Left renal pelvis (tissue), 4 donors: Measurements from ENCODE around the gene PTPRB. TPM values are rescaled to one million over a fixed set of nuclear protein-coding genes. Genes with fewer than 3 reads are reported as not detected.
A peak's percentile ranks its signal among the peaks of the same experiment; 100 is the strongest.

Experiments used
- DNase-seq, 4 donors: peaks; one replicate each; pipeline ENCODE4 v3.0.0-alpha.2; 2013; ENCODE audit warnings: low read depth in 4 of 4, low spot score in 3 of 4
- polyA plus RNA-seq, 4 donors: library from polyadenylated mRNA; unstranded; fragments of 120-200 nt; gene quantifications; one replicate each; pipeline ENCODE4 v1.2.1, GENCODE V29; 2013; ENCODE audit not compliant: insufficient read length in 4 of 4

The PTPRB gene
- polyA plus RNA-seq, 4 donors, result 7.5 to 20.9 (median 16.5) TPM

DNA sequence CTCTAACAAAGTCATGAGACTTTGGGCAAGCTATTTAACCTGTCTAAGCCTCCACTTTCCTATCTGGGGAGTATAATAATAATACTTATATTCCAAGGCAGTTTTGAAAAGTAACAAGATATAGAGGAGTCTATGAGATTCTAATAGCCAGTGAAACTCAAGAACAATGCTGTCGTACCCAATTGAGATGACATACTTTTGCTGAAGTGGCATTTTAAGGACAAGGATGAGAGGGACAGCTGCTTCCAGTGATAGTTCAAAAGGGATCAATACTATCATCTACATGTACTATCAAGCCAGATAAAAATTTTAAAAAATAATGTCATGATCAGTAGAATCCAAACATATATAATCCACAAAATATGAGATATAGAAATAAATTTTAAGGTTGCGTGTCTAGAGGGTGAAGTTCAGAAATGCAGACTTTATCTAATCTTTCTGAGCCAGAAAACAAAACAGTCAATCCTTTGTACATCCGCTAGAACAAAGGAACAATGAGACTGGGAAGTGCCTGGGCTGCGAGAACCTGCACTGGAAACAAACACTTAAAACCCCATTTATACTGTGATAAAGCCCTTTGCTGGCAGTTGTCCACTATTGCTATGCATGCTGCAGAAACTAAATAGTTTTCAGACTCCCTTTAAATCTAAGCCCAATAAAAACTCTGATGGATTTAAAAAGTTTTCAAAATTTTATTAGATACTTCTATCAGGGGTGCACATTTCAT, 38.6 kb downstream of the PTPRB start:
- DNase-seq, result no peak

GRCh38 chr12:70592664-70593063, 44.6 kb downstream of the PTPRB start:
- no peak for DNase-seq

DNA sequence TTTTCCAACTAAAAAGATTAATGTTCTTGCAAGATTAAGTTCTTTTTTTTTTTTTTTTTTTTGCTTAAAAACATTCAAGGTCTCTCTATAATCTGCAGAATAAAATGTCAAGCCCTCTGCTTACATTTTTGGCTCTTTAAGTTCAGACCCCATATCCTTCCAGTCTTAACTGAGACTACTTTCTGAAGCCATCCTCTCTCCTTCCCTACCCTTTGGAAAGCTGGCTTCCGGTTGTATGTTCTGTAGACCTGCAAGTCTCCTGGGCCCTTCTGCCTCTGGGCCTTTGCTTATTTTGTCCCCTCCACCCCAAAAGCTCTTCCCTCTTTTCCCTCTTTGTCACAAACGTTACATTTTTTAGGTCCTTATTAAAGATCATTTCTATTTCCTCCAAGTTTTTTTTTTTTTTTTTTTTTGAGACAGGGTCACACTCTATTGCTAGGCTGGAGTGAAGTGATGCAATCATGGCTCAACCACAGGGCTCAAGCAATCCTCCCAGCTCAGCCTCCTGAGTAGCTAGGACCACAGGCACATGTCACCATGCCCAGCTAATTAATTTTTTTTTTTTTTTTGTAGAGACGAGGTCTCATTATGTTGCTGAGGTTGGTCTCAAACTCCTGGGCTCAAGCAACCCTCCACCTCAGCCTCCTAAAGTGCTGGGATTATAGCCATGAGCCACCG, 46.5 kb downstream of the PTPRB start:
- no peak for DNase-seq

DNA sequence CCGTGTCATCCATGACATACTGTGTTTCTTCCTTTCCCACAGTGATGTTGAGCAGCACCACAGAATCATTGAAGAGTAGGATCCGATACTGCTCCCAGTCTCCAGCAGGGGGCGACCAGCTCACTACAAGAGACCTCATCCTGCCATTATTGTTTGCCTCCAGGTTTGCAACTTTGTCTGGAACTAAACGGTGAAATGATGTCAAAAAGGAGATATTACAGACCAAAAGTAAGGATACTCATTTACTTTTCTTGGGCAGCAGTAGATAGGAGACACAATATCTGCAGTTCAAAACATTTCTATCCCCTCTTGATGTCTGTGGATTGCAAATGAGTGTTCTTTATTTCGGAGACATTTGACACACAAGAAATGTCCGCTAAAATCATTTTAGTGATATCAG, 47.2 kb downstream of the PTPRB start:
- DNase-seq, result no peak

DNA sequence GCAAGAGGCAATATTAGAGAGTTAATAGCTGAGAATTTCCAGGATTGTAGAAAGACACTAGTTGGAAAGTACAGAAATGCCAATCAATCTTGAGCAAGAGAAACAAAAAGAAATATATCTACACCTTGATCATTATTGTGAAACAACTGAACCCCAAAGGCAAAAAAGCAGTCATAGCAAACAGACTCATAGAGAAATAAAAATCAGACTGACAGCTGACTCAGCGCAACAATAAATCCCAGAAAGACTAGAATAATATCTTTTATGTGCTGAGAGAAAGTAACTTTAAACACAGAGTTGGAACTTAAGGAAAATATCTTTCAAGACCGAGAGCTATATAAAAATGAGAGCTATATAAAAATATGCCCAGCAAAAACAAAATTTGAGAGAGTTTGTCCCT, 52.9 kb downstream of the PTPRB start:
- DNase-seq, result no peak

- DNase-seq, result no peak
These were observed 54.0 kb downstream of the PTPRB start for GRCh38 chr12:70583251-70583650.

DNA sequence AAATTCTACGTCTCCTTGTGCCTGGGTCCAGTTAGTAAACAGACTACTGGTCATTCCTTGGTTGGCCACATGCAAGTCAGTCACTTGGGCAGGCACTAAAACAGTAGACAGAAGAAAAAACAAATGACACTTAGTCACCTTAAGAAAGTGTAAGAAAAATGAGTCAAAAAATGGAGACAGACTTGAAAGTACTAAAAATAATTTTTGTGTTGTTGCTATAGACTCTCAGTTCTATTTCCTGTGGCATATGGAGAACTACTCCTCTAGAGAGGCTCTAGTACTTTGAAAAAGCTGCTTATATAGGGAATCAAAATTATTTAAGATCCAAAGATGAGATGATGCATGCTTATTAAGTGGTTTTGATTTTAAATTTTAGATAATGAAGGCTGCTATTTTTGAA, 56.0 kb downstream of the PTPRB start:
- DNase-seq, result no peak

DNA sequence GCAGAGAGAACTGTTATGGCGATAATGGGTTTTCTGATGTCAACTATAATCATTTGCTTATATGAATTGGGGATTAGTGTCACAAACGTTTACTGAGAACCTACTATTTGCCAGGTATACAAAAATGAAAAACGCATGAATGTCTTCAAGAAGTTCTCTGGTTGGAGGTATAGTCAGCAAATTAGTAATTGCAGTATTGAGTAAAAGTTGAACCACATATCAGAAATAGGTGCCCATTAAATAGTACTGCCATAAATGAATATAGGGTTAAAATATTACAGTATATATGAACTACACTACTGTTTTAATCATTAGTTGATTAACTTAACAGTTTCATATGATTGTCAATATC, 60.0 kb downstream of the PTPRB start:
- no peak for DNase-seq

GRCh38 chr12:70576341-70577282, 60.6 kb downstream of the PTPRB start:
- peak; percentile 45 to 75 (median 56) for DNase-seq

DNA sequence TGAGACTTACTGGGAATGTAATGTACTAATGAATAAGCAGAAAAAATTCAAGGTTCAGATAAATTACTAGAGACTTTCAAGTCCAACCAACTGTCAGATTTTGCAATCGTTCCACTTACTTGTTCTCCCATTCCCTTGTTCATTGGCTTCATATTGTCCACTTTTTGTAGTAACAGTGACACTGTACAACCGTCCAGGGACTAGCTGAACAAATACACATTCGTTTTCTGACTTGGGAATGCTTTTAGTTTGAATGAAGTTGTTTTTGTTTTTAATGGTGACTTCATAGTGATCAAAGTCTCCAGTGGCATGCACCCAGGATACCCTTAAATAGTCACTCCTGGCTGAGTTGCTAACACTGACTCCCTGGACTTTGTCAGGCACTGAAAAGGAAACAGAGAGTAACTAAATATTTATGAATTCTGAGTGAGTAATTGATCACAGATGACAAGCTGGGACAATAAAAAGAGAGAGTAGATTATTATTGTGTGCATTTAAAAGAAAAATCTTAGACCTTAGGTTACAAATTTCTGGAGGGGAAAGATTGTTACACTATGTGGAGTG, 65.4 kb downstream of the PTPRB start:
- no peak for DNase-seq

- no peak for DNase-seq
These were observed 66.2 kb downstream of the PTPRB start for GRCh38 chr12:70571029-70571428.

- DNase-seq, result no peak
These were observed 75.7 kb downstream of the PTPRB start for GRCh38 chr12:70561550-70561949.

DNA sequence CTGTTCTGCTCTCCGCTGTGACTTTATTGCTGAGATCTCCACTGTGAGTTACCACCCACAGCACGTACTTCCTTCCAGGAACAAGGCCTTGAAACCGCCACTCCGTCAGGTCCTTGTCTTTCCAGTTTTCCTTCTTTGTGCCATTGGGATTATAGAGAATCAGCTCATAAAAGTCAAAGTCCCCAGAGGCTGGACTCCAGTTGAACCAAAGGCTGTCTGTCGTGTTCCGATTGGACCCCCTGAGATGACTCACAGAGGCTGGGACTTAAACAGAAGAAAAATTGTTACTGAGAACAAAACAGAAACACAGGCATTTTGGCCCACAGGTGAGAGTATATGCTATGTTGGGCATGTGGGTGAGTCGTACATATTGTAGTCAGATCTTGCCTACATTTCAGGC, 76.6 kb downstream of the PTPRB start:
- DNase-seq, result no peak

DNA sequence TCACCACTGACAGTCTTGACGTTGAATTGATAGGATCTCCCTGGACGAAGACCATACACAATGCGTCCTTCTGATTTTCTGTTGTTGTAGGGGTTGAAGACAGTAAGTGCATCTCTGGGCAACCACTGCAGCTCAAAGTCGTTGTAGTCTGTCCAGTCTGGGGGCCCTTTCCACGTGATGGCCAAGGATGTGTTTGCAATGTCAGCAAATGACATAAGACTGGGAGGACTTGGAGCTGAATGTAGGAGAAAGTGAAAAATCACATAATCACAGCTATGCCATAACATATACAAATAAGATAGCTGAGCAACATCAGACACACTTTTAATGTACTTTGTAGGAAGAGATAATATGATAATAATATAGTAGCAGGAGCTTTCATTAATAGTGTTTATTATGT, 77.8 kb downstream of the PTPRB start:
- no peak for DNase-seq

- DNase-seq, result no peak
These were observed 79.5 kb downstream of the PTPRB start for GRCh38 chr12:70557583-70558191.

GRCh38 chr12:70556179-70556869, 80.9 kb downstream of the PTPRB start:
- DNase-seq, result no peak

GRCh38 chr12:70555081-70555480, 82.1 kb downstream of the PTPRB start:
- no peak for DNase-seq

- DNase-seq, result no peak
These were observed 83.8 kb downstream of the PTPRB start for GRCh38 chr12:70553391-70553859.

- no peak for DNase-seq
These were observed 85.5 kb downstream of the PTPRB start for GRCh38 chr12:70551731-70552130.

- DNase-seq, result no peak
These were observed 87.0 kb downstream of the PTPRB start for GRCh38 chr12:70550180-70550577.
